Measurements from ENCODE around the gene TBCK. TPM values are rescaled to one million over a fixed set of nuclear protein-coding genes. Genes with fewer than 3 reads are reported as not detected.

Gene TBCK
- total and polyA plus RNA-seq, 4 donors = 4.9 to 25.5 (median 15.8) TPM

- Histone ChIP-seq H3K9ac (ENCODE audit: low read depth in 1 of 2, low read length in 2 of 2) (no peak overlapping the region), H3K36me3 (ENCODE audit: control insufficient read depth in 4 of 4, insufficient read depth in 3 of 4, low read depth in 1 of 4, low read length in 3 of 4) (peaks cover 0 to 13% (median 5%) of the 10 kb centered on the region in 4 donors), H3K27me3 (ENCODE audit: control insufficient read depth in 4 of 4, insufficient read depth in 4 of 4, low read length in 3 of 4) (no peaks in the 10 kb centered on the region), H3K27ac (ENCODE audit: low read depth in 1 of 2, low read length in 2 of 2) (no peak overlapping the region), H3K4me1 (ENCODE audit: control insufficient read depth in 4 of 4, insufficient read depth in 4 of 4, low read length in 3 of 4) (no peaks in the 10 kb centered on the region), H3K9me3 (ENCODE audit: control insufficient read depth in 4 of 4, low read length in 3 of 4) (peaks cover 0 to 2% (median under 1%) of the 10 kb centered on the region in 4 donors), H3K4me3 (ENCODE audit: low read depth in 1 of 3, low read length in 3 of 3) (no peak overlapping the region)
- DNase-seq (ENCODE audit: low spot score) = no peak
- WGBS = 98% methylated on average over 1 of the region's 1 CpG
- TF ChIP-seq FOXA2 (IDR thresholded peaks at IDR 0.05) (no peak), SP1 (IDR thresholded peaks at IDR 0.05) (no peak), REST (IDR thresholded peaks at IDR 0.05) (no peak), ZBTB33 (IDR thresholded peaks at IDR 0.05) (no peak), NR2F2 (IDR thresholded peaks at IDR 0.05) (no peak), MAX (IDR thresholded peaks at IDR 0.05) (no peak), HNF4A (conservative IDR thresholded peaks at IDR 0.05) (no peak), RXRA (IDR thresholded peaks at IDR 0.05) (no peak), JUND (IDR thresholded peaks at IDR 0.05) (no peak), GABPA (IDR thresholded peaks at IDR 0.05 in 1 of 2, conservative IDR thresholded peaks at IDR 0.05 in 1 of 2) (no peak), HNF4G (IDR thresholded peaks at IDR 0.05) (no peak), EGR1 (IDR thresholded peaks at IDR 0.05; ENCODE audit: low read depth in 2 of 2) (no peak), TAF1 (conservative IDR thresholded peaks at IDR 0.05) (no peak), ATF3 (IDR thresholded peaks at IDR 0.05) (no peak), FOXA1 (IDR thresholded peaks at IDR 0.05) (no peak), RAD21 (IDR thresholded peaks at IDR 0.05) (no peak), YY1 (IDR thresholded peaks at IDR 0.05) (no peak), CTCF (IDR thresholded peaks at IDR 0.05; ENCODE audit: low read depth, low read length, missing input control) (no peak)
Observed at GRCh38 chr4:106104276-106104675, 211.7 kb downstream of the TBCK start.

Data from liver (tissue), 9 donors.